Lung (tissue), 12 donors: ENCODE results near the gene ZNF552. TPM values are rescaled to one million over a fixed set of nuclear protein-coding genes. Genes with fewer than 3 reads are reported as not detected.

Source experiments
- ATAC-seq: fragments of 200-7000 bp; cut with Tn5 transposase; one replicate; pipeline ENCODE4 v1.9.1; 2020; ENCODE audit warnings: moderate number of reproducible peaks; ENCODE audit not compliant: insufficient read depth, low FRiP score
- DNase-seq, 3 donors: peaks; one replicate each; pipeline ENCODE4 v3.0.0-alpha.2; 2013 to 2017
- H3K27ac ChIP-seq, 2 donors: one replicate each; pipeline ENCODE4 v1.5.1; 2013; ENCODE audit warnings: mild to moderate bottlenecking in 2 of 2, moderate library complexity in 2 of 2, control low read depth in 1 of 2, inconsistent platforms in 1 of 2, low read depth in 1 of 2, low read length in 1 of 2
- H3K27me3 ChIP-seq, 3 donors: one replicate each; pipeline ENCODE4 v1.5.1; 2013; ENCODE audit warnings: low read length in 2 of 3; ENCODE audit not compliant: control insufficient read depth in 3 of 3, insufficient read depth in 3 of 3
- H3K36me3 ChIP-seq, 4 donors: one replicate each; pipeline ENCODE4 v1.5.1; 2013; ENCODE audit warnings: low read length in 4 of 4, mild to moderate bottlenecking in 1 of 4, moderate library complexity in 1 of 4; ENCODE audit not compliant: control insufficient read depth in 4 of 4, insufficient read depth in 4 of 4
- H3K4me1 ChIP-seq, 5 donors: one replicate each; pipeline ENCODE4 v1.5.1; 2013; ENCODE audit warnings: low read length in 5 of 5, mild to moderate bottlenecking in 2 of 5, moderate library complexity in 1 of 5; ENCODE audit not compliant: control insufficient read depth in 5 of 5, insufficient read depth in 5 of 5
- H3K4me3 ChIP-seq: one replicate; pipeline ENCODE4 v1.5.1; 2013; ENCODE audit warnings: mild to moderate bottlenecking, control low read depth, moderate library complexity
- H3K9ac ChIP-seq, 2 donors: one replicate each; pipeline ENCODE4 v1.5.1; 2013; ENCODE audit warnings: low read length in 2 of 2, control low read depth in 1 of 2; ENCODE audit not compliant: insufficient read depth in 1 of 2
- H3K9me3 ChIP-seq, 4 donors: one replicate each; pipeline ENCODE4 v1.5.1; 2013; ENCODE audit warnings: low read length in 3 of 4, mild to moderate bottlenecking in 1 of 4, moderate library complexity in 1 of 4; ENCODE audit not compliant: control insufficient read depth in 4 of 4, insufficient read depth in 3 of 4
- WGBS, 2 donors: extraction: QIAGEN DNeasy Blood & Tissue Kit; methylation state at CpG; one replicate each; pipeline ENCODE4 v1.1.7; 2013; 5-methylcytosine and 5-hydroxymethylcytosine counted together
- polyA plus RNA-seq, 2 donors: library from polyadenylated mRNA; stranded (reverse); fragments of 200-250 nt; gene quantifications; one replicate each; pipeline ENCODE4 v1.2.1, GENCODE V29; 2013
- total RNA-seq, 2 donors: library from RNA; depleted of rRNA in 1 of 2; stranded (reverse); fragments of >200 nt in 1 of 2; gene quantifications; one replicate each; pipeline ENCODE4 v1.2.1, GENCODE V29; 2014 to 2021
- TF ChIP-seq, protein P1 (sequence below): IDR thresholded peaks from 2 replicates; pipeline ENCODE4 v1.5.1; 2012; ENCODE audit warnings: mild to moderate bottlenecking; ENCODE audit errors: control extremely low read depth, extremely low read depth
- donor health status: control.
- donor health status: control.
- donor health status: Bipolar disorder and iron deficiency.
- donor health status: healthy.
- donor health status: DM: yes; HTN: yes; CAD: no.

Gene ZNF552
- total and polyA plus RNA-seq, 4 donors: 5.9 to 44.1 (median 11.2) TPM

DNA sequence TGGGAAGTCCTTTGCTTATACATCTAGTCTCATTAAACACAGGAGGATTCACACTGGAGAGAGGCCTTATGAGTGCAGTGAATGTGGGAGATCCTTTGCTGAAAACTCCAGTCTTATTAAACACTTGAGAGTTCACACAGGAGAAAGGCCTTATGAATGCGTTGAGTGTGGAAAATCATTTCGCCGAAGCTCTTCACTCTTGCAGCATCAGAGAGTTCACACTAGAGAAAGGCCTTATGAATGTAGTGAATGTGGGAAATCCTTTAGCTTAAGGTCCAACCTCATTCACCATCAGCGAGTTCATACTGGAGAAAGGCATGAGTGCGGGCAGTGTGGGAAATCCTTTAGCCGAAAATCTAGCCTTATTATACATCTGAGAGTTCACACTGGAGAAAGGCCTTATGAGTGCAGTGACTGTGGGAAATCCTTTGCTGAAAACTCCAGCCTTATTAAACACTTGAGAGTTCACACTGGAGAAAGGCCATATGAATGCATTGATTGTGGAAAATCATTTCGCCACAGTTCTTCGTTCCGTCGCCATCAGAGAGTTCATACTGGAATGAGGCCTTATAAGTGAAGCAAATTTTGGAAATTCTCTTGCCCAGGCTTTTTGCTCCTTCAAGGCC is 35.4 kb downstream of the ZNF552 start:
- Histone ChIP-seq H3K4me3 (no peak overlapping the region), H3K4me1 (peaks cover 0 to 2% (median 0%) of the 10 kb centered on the region in 5 donors), H3K9me3 (peaks cover 14 to 55% (median 43%) of the 10 kb centered on the region in 4 donors), H3K36me3 (peaks cover 40 to 73% (median 60%) of the 10 kb centered on the region in 4 donors), H3K27ac (no peak overlapping the region), H3K9ac (no peak overlapping the region), H3K27me3 (no peaks in the 10 kb centered on the region)
- ATAC-seq (no peak), DNase-seq (no peak)
- TF ChIP-seq, protein P1, sequence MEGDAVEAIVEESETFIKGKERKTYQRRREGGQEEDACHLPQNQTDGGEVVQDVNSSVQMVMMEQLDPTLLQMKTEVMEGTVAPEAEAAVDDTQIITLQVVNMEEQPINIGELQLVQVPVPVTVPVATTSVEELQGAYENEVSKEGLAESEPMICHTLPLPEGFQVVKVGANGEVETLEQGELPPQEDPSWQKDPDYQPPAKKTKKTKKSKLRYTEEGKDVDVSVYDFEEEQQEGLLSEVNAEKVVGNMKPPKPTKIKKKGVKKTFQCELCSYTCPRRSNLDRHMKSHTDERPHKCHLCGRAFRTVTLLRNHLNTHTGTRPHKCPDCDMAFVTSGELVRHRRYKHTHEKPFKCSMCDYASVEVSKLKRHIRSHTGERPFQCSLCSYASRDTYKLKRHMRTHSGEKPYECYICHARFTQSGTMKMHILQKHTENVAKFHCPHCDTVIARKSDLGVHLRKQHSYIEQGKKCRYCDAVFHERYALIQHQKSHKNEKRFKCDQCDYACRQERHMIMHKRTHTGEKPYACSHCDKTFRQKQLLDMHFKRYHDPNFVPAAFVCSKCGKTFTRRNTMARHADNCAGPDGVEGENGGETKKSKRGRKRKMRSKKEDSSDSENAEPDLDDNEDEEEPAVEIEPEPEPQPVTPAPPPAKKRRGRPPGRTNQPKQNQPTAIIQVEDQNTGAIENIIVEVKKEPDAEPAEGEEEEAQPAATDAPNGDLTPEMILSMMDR: no peak
- WGBS, 2 donors: 99% methylated on average over 10 of the region's 10 CpGs

DNA sequence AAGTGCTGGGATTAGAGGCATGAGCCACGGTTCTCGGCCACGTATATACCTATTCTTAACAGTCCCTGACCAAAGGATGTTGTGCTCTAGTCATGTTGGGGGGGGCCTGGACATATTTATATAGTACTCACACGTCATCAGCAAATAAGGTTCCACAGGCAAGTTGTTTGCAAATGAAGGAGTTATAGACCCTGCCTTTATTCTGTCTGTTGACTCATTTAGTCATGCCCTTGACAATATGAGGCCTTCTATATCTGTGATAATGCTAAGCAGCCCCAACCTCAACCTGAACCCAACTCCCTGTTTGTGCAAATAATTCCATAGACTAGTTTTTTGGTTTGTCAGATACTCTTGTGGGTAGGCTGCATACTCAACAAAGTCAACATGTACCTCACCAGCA is 36.4 kb downstream of the ZNF552 start:
- Histone ChIP-seq H3K27ac (no peak overlapping the region), H3K4me3 (no peak overlapping the region), H3K4me1 (peaks cover 0 to 6% (median 0%) of the 10 kb centered on the region in 5 donors), H3K9me3 (peaks cover 14 to 53% (median 48%) of the 10 kb centered on the region in 4 donors), H3K36me3 (peaks cover 41 to 79% (median 62%) of the 10 kb centered on the region in 4 donors), H3K9ac (no peak overlapping the region), H3K27me3 (no peaks in the 10 kb centered on the region)
- WGBS, 2 donors: 97 to 98% methylated on average over 4 of the region's 4 CpGs
- TF ChIP-seq, protein P1: no peak
- ATAC-seq: no peak
- DNase-seq: no peak

DNA sequence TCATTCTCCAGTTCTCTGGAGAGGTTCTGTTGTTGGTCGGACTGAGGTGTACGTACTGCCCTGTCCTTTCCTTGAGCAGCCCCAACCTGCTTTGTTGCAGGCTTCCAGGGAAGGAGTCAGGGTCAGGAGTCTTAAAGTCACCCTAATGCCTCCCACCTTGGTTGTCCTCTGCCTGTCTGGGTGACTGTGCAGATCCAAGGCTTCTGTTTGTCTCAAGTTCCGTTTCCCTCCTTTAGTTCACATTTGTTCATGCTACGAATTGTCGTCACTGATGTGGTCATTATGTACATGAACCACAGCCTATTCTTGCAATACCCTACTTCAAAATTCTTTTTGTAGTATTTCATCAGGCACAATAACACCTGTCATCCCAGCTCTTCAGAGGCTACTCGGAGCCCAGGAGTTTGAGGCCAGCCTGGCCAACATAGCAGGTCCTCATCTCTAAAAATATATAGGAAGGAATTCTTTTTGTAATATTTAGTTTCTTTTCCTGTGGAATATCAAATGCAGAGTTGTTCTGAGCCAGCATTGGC is 37.9 kb downstream of the ZNF552 start:
- H3K9ac ChIP-seq: no peak overlapping the region
- H3K9me3 ChIP-seq: peaks cover 14 to 49% (median 49%) of the 10 kb centered on the region in 4 donors
- H3K36me3 ChIP-seq: peaks cover 46 to 91% (median 72%) of the 10 kb centered on the region in 4 donors
- peaks cover 0 to 6% (median 0%) of the 10 kb centered on the region in 5 donors for H3K4me1 ChIP-seq
- DNase-seq (no peak), ATAC-seq (no peak)
- H3K27ac ChIP-seq: no peak overlapping the region
- no peak overlapping the region for H3K4me3 ChIP-seq
- no peaks in the 10 kb centered on the region for H3K27me3 ChIP-seq
- 79 to 89% methylated on average over 6 of the region's 6 CpGs for WGBS, 2 donors
- TF ChIP-seq, protein P1: no peak
